Testis (tissue), 3 donors: ENCODE measurements around the gene AHCYL2. TPM values are rescaled to one million over a fixed set of nuclear protein-coding genes. Genes with fewer than 3 reads are reported as not detected.
"Not testable (repeated sequence)": the region's sequence is repeated elsewhere in the genome, so short reads cannot be mapped to it uniquely, and the experiment has no call there.

Experiments
- DNase-seq: peaks from one replicate; pipeline ENCODE4 v3.0.0-alpha.2; 2019
- H3K27ac ChIP-seq, 2 donors: fragments of 200-600 bp; sonication (generic); one replicate each; pipeline ENCODE4 v1.5.1; 2019
- H3K27me3 ChIP-seq: fragments of 200-600 bp; sonication (generic); one replicate; pipeline ENCODE4 v1.5.1; 2019
- H3K36me3 ChIP-seq: fragments of 200-600 bp; sonication (generic); one replicate; pipeline ENCODE4 v1.5.1; 2017; ENCODE audit warnings: low read depth; ENCODE audit errors: missing control alignments
- H3K4me1 ChIP-seq: fragments of 200-600 bp; sonication (generic); one replicate; pipeline ENCODE4 v1.5.1; 2019
- H3K4me3 ChIP-seq, 2 donors: fragments of 200-600 bp; sonication (generic); one replicate each; pipeline ENCODE4 v1.5.1; 2017 to 2019
- H3K9me3 ChIP-seq: fragments of 200-600 bp; sonication (generic); one replicate; pipeline ENCODE4 v1.5.1; 2017
- POLR2A ChIP-seq: fragments of 450-650 bp; IDR thresholded peaks from one replicate; pipeline ENCODE4 v1.6.1; 2017; ENCODE audit warnings: antibody characterized with exemption, mild to moderate bottlenecking, moderate library complexity
- WGBS, 2 donors: methylation state at CpG; one replicate each; pipeline ENCODE4 v1.1.5; 2018; 5-methylcytosine and 5-hydroxymethylcytosine counted together
- intact Hi-C: fragments of 100-400 bp; cut with DNase I; formaldehyde crosslinking; loops from one replicate; pipeline ENCODE4 v1.15.1; 2023; ENCODE audit warnings: low total_unique reads
- polyA plus RNA-seq: library from polyadenylated mRNA; stranded (reverse); fragments of 350-450 nt; fragmentation: Illumina TruSeq; extraction: RNeasy Lipid Tissue Mini Kit (QIAGEN cat#74804); gene quantifications from one replicate; pipeline ENCODE4 v1.2.3, GENCODE V29; 2014; ENCODE audit warnings: low read depth, low replicate concordance; ENCODE audit not compliant: insufficient read depth
- total RNA-seq, 2 donors: library from RNA; depleted of rRNA; stranded (reverse); fragments of >200 nt; gene quantifications; one replicate each; pipeline ENCODE4 v1.2.3, GENCODE V29; 2016
- TF ChIP-seq, protein P1 (sequence below), 3 experiments: fragments of 450-650 bp in 2 of 3; fragments of 200-600 bp in 1 of 3; sonication (generic) in 1 of 3; IDR thresholded peaks; one replicate each; pipeline ENCODE4 v1.5.1; 2016 to 2019; ENCODE audit warnings: antibody characterized with exemption in 3 of 3, mild to moderate bottlenecking in 2 of 3, moderate library complexity in 1 of 3

AHCYL2 gene
- total and polyA plus RNA-seq, 3 donors from 2014 or later, result 26.4 to 61.3 (median 46.1) TPM

DNA sequence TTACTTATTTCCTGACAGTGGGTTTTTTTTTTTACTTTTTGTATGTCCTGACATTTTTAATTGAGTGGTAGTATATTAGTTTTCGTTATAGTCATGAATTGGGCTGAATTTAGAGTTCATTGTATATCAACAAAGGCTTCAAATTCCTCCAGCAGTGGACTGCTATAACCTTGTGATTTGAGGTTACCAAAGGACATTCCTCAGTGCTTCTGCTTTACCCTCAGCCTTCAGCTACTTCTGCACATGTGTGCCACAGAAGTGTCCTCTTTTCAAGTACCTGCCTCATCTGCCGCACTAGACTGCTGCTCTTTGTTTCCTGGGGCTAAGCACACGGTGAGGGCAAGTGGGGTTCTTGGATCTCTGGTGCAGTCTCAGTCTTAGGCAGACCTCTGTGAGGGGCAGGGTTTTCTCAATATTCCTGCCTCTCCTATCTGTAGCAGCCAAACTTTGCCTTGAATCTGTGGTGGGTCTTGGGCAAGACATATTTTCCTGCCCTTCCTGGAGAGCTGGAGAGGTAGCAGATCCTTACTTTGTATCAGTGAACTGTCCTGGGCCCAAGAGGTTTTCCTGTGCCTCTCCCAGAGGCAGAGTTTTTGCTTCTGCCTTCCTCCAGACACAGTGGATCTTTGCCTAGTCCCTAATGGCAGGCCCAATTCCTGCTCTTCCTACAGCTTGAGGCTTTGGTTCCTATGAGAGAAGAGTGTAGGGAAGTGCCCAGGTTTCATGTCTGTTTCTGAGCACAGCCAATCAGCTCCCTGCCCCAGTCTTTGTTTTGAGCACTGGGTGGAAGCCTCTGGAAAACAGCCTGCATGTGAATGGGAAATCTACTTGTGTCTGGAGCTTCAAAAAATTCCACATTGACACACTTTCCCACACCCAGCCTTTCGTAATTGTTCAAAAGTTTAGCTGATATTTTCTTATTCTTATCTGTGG lies 170.4 kb downstream of the AHCYL2 start:
- H3K27me3 ChIP-seq, result no peaks in the 10 kb centered on the region
- TF ChIP-seq, protein P1, sequence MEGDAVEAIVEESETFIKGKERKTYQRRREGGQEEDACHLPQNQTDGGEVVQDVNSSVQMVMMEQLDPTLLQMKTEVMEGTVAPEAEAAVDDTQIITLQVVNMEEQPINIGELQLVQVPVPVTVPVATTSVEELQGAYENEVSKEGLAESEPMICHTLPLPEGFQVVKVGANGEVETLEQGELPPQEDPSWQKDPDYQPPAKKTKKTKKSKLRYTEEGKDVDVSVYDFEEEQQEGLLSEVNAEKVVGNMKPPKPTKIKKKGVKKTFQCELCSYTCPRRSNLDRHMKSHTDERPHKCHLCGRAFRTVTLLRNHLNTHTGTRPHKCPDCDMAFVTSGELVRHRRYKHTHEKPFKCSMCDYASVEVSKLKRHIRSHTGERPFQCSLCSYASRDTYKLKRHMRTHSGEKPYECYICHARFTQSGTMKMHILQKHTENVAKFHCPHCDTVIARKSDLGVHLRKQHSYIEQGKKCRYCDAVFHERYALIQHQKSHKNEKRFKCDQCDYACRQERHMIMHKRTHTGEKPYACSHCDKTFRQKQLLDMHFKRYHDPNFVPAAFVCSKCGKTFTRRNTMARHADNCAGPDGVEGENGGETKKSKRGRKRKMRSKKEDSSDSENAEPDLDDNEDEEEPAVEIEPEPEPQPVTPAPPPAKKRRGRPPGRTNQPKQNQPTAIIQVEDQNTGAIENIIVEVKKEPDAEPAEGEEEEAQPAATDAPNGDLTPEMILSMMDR (IDR thresholded peaks at IDR 0.05), result no peak
- TF ChIP-seq POLR2A, result no peak
- H3K4me3 ChIP-seq, result no peak overlapping the region
- intact Hi-C loops, result no loop called here
- 88 to 90% methylated on average over 4 of the region's 4 CpGs for WGBS, 2 donors
- H3K36me3 ChIP-seq, result no peaks in the 10 kb centered on the region
- no peaks in the 10 kb centered on the region for H3K4me1 ChIP-seq
- H3K9me3 ChIP-seq, result no peaks in the 10 kb centered on the region
- DNase-seq, result no peak
- no peak overlapping the region for H3K27ac ChIP-seq

DNA sequence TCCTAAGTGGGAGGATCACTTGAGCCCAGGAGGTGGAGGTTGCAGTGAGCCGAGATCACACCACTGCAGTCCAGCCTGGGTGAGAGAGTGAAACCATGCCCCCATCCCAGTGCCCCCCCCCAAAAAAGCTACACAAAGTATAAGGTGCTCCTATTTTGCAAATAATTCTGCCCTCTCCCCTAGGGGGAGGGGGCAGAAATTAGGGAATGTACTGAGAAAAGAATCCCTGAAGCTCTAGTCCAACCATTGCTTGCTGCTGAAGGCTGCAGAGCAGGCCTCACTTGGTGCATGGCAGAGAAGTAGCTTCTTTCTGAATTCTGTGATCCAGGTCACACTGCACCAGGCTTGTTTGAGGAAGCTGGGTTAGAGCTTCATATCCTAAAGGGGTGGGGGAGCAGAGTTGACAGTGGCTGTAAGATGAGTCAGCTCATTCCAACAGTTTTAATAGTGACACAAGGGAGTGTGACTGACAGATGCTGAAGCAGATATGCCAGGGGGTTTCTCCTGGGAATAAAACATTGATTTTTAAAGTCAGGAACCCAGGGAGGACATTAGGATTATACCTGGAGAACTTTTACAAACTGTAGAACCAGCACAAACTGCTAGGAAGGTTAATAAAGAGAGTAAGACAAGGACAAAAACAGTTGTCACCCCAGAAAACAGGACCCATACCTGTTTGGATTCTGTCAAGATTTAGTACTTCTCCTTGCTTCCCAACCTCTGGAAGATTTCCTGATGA lies 176.6 kb downstream of the AHCYL2 start:
- Histone ChIP-seq H3K27me3 (no peaks in the 10 kb centered on the region), H3K4me1 (no peaks in the 10 kb centered on the region), H3K27ac (no peak overlapping the region), H3K4me3 (no peak overlapping the region), H3K9me3 (no peaks in the 10 kb centered on the region), H3K36me3 (no peaks in the 10 kb centered on the region)
- intact Hi-C loops, result no loop called here
- 82 to 83% methylated on average over 1 of the region's 1 CpG for WGBS, 2 donors
- no peak for DNase-seq
- no peak for TF ChIP-seq POLR2A
- TF ChIP-seq, protein P1 (IDR thresholded peaks at IDR 0.05), result no peak

DNA sequence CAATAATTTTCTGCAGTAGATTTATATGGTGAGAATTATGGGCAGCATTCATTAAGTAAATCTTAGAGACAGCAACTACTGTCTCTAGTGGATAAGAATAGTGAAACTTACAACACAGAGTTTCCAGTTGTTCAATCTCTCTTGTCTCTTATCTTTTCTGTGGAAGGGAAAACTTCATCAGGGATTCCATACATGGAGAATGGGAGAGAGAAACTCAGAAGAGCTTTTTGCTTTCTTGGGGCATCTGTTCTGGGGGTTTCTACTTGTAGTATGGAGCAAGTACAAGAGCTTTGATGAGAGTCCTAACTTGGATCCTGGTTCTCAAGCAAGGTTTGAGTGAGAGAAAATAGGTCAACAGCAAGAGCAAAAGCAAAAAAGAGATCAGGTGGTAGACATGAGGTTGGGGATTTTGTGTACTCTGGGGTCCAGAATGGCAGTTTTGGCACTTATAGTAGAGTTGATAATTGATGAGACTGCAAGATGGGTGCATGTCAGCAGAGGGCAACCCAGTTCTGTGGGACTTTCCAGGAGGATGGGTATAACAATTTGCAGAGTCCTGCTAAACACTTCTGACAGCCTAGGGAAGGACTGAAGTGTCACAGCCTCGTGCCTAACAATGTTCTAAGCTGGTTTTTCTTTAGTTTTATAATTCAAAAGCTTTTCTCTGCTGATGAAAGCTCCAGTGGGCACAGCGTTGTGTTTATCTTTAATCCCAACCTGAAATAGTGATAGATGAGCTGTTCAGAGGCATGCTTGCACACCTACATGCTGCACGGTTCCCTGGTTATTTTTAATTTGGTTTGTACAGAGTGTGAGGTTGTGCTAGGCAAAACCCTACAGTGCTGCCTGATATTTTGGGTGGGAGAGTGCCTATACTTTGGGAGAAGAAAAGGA lies 177.4 kb downstream of the AHCYL2 start:
- no peaks in the 10 kb centered on the region for H3K4me1 ChIP-seq
- no peaks in the 10 kb centered on the region for H3K27me3 ChIP-seq
- WGBS, 2 donors, result 76 to 81% methylated on average over 3 of the region's 3 CpGs
- no peak overlapping the region for H3K4me3 ChIP-seq
- intact Hi-C loops, result no loop called here
- no peaks in the 10 kb centered on the region for H3K9me3 ChIP-seq
- no peaks in the 10 kb centered on the region for H3K36me3 ChIP-seq
- DNase-seq, result no peak
- H3K27ac ChIP-seq, result no peak overlapping the region
- TF ChIP-seq POLR2A, result no peak
- TF ChIP-seq, protein P1 (IDR thresholded peaks at IDR 0.05), result no peak

DNA sequence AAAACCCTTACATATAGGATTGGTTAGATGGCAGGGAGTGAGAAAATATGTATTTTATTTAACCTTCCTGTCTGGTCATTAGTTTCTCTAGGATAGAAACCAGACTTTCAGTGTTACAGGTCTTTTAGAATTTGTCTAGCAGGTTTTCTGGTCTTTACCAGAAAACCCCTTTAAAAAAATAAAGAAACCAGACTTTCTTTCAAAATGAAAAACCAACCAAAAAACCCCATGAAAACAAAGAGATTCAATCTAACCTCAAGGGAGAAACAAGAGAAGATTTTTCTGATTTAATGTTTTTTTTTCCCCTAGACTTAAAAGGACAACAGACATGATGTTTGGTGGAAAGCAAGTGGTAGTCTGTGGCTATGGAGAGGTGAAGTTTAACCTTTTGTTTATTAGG lies 180.7 kb downstream of the AHCYL2 start:
- Histone ChIP-seq H3K36me3 (no peaks in the 10 kb centered on the region), H3K27me3 (no peaks in the 10 kb centered on the region), H3K27ac (no peak overlapping the region), H3K4me1 (no peaks in the 10 kb centered on the region), H3K9me3 (no peaks in the 10 kb centered on the region), H3K4me3 (no peak overlapping the region)
- no peak for DNase-seq
- TF ChIP-seq POLR2A, result no peak
- TF ChIP-seq, protein P1 (IDR thresholded peaks at IDR 0.05), result no peak
- intact Hi-C loops, result no loop called here

DNA sequence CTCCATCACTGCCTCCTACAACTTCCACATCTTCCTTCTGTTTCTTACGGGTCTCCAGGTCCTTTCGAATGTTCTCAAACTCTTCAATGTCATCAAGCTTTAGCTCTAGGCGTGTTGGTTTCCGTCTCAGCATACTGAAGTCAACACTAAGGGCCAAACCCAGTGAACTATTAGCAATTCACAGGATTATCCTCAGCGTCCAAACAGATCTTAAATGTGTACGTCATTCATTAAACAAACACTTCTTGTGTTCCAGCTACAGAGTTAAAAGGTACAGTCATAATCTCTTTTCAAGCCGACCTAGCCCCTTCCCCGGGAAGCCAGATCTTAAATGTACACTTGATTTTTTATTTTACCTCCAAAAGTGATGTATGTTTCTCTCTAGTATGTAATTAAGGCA lies 185.4 kb downstream of the AHCYL2 start:
- H3K27ac ChIP-seq, H3K27me3 ChIP-seq, H3K9me3 ChIP-seq, intact Hi-C loops, H3K4me1 ChIP-seq, H3K4me3 ChIP-seq, DNase-seq, H3K36me3 ChIP-seq: not testable (repeated sequence)
- WGBS, 2 donors, result 95 to 96% methylated on average over 8 of the region's 8 CpGs
